SK-N-SH treated with all-trans-retinoic acid at 6 μM for 48 hours (cell line): ENCODE measurements around the gene TMEM131.

Source experiments
- ARNTL ChIP-seq: fragments of 450-650 bp; formaldehyde crosslinking; IDR thresholded peaks from 2 replicates; pipeline ENCODE4 v1.5.0; 2020; ENCODE audit warnings: low read depth, mild to moderate bottlenecking, moderate library complexity, borderline replicate concordance
- GLIS3 ChIP-seq: fragments of 250-450 bp; sonication (Bioruptor Pico); IDR thresholded peaks from 2 replicates; pipeline ENCODE4 v1.5.0; 2020; ENCODE audit warnings: mild to moderate bottlenecking, moderate library complexity
- OSR1 ChIP-seq: fragments of 250-450 bp; sonication (Bioruptor Pico); IDR thresholded peaks from 2 replicates; pipeline ENCODE4 v1.8.0; 2022; ENCODE audit warnings: moderate library complexity, mild to moderate bottlenecking, inconsistent platforms
- RARB ChIP-seq: fragments of 250-450 bp; sonication (Bioruptor Pico); IDR thresholded peaks from 2 replicates; pipeline ENCODE4 v1.8.0; 2021; ENCODE audit warnings: mild to moderate bottlenecking, moderate library complexity
- SNAI2 ChIP-seq: fragments of 250-450 bp; sonication (Bioruptor Pico); IDR thresholded peaks from 2 replicates; pipeline ENCODE4 v1.5.0; 2020; ENCODE audit warnings: mild to moderate bottlenecking, moderate library complexity
- TCF4 ChIP-seq: fragments of 250-450 bp; sonication (Bioruptor Pico); IDR thresholded peaks from 2 replicates; pipeline ENCODE4 v1.8.0; 2021; ENCODE audit warnings: mild to moderate bottlenecking, moderate library complexity, borderline replicate concordance
- TOX ChIP-seq: fragments of 250-450 bp; sonication (Bioruptor Pico); IDR thresholded peaks from 2 replicates; pipeline ENCODE4 v1.8.0; 2021; ENCODE audit warnings: mild to moderate bottlenecking, moderate library complexity, borderline replicate concordance
- ZFP3 ChIP-seq: fragments of 250-450 bp; sonication (Bioruptor Pico); IDR thresholded peaks from 2 replicates; pipeline ENCODE4 v1.5.0; 2020; ENCODE audit warnings: mild to moderate bottlenecking, moderate library complexity
- ZNF565 ChIP-seq: fragments of 450-650 bp; formaldehyde crosslinking; conservative IDR thresholded peaks from 2 replicates; pipeline ENCODE4 v1.5.0; 2020; ENCODE audit warnings: low read depth, mild to moderate bottlenecking, moderate library complexity
- ZNF8 ChIP-seq: fragments of 450-650 bp; formaldehyde crosslinking; IDR thresholded peaks from 2 replicates; pipeline ENCODE4 v1.5.0; 2020; ENCODE audit warnings: mild to moderate bottlenecking, moderate library complexity
- TF ChIP-seq, protein P1 (sequence below): fragments of 250-450 bp; sonication (Bioruptor Pico); IDR thresholded peaks from 2 replicates; pipeline ENCODE4 v1.8.0; 2021; ENCODE audit warnings: low read depth, mild to moderate bottlenecking, moderate library complexity, borderline replicate concordance
- TF ChIP-seq, protein P2 (sequence below): fragments of 250-450 bp; sonication (Bioruptor Pico); IDR thresholded peaks from 2 replicates; pipeline ENCODE4 v1.8.0; 2020; ENCODE audit warnings: mild to moderate bottlenecking, moderate library complexity, borderline replicate concordance
- TF ChIP-seq, protein P3 (sequence below): fragments of 250-450 bp; sonication (Bioruptor Pico); IDR thresholded peaks from 2 replicates; pipeline ENCODE4 v1.5.1; 2021; ENCODE audit warnings: mild to moderate bottlenecking, moderate library complexity

DNA sequence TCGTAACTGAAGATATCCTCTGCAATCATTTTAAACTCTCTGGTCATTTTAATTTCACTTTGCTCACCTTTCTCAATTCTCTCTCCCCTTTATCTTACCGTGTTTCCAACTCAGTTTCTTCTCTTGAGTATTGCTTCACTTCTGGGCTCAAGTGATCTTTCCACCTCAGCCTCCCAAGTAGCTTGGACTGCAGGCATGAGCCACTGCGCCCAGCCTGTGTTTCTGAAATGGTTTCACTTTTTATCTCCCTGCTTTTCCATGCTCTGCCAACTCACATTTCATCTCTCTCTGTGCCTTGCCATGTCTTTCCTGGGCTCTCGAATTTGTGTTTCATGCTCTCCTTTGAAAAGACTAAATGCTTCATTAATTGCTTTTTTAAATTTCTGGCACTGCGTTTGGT lies 30.5 kb upstream of the TMEM131 start:
- TF ChIP-seq, protein P1, sequence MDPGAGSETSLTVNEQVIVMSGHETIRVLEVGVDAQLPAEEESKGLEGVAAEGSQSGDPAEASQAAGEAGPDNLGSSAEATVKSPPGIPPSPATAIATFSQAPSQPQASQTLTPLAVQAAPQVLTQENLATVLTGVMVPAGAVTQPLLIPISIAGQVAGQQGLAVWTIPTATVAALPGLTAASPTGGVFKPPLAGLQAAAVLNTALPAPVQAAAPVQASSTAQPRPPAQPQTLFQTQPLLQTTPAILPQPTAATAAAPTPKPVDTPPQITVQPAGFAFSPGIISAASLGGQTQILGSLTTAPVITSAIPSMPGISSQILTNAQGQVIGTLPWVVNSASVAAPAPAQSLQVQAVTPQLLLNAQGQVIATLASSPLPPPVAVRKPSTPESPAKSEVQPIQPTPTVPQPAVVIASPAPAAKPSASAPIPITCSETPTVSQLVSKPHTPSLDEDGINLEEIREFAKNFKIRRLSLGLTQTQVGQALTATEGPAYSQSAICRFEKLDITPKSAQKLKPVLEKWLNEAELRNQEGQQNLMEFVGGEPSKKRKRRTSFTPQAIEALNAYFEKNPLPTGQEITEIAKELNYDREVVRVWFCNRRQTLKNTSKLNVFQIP (CRISPR knock-in tag) = no peak
- TF ChIP-seq, protein P2, sequence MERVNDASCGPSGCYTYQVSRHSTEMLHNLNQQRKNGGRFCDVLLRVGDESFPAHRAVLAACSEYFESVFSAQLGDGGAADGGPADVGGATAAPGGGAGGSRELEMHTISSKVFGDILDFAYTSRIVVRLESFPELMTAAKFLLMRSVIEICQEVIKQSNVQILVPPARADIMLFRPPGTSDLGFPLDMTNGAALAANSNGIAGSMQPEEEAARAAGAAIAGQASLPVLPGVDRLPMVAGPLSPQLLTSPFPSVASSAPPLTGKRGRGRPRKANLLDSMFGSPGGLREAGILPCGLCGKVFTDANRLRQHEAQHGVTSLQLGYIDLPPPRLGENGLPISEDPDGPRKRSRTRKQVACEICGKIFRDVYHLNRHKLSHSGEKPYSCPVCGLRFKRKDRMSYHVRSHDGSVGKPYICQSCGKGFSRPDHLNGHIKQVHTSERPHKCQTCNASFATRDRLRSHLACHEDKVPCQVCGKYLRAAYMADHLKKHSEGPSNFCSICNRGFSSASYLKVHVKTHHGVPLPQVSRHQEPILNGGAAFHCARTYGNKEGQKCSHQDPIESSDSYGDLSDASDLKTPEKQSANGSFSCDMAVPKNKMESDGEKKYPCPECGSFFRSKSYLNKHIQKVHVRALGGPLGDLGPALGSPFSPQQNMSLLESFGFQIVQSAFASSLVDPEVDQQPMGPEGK (CRISPR knock-in tag) = no peak
- TF ChIP-seq RARB (CRISPR knock-in tag) = no peak
- no peak for TF ChIP-seq ZFP3 (CRISPR knock-in tag)
- TF ChIP-seq TCF4 (CRISPR knock-in tag) = no peak
- TF ChIP-seq TOX = no peak
- TF ChIP-seq, protein P3, sequence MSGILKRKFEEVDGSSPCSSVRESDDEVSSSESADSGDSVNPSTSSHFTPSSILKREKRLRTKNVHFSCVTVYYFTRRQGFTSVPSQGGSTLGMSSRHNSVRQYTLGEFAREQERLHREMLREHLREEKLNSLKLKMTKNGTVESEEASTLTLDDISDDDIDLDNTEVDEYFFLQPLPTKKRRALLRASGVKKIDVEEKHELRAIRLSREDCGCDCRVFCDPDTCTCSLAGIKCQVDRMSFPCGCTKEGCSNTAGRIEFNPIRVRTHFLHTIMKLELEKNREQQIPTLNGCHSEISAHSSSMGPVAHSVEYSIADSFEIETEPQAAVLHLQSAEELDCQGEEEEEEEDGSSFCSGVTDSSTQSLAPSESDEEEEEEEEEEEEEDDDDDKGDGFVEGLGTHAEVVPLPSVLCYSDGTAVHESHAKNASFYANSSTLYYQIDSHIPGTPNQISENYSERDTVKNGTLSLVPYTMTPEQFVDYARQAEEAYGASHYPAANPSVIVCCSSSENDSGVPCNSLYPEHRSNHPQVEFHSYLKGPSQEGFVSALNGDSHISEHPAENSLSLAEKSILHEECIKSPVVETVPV = no peak
- TF ChIP-seq SNAI2 (CRISPR knock-in tag) = no peak
- no peak for TF ChIP-seq GLIS3 (CRISPR knock-in tag)
- no peak for TF ChIP-seq OSR1 (CRISPR knock-in tag)
- TF ChIP-seq ZNF8 = no peak
- TF ChIP-seq ARNTL (CRISPR knock-in tag) = no peak
- TF ChIP-seq ZNF565 (CRISPR knock-in tag) = no peak
